Lower leg skin (tissue), 4 donors: ENCODE data around the gene GAGE12J. TPM values are rescaled to one million over a fixed set of nuclear protein-coding genes. Genes with fewer than 3 reads are reported as not detected.
"Not testable (repeated sequence)": the region's sequence is repeated elsewhere in the genome, so short reads cannot be mapped to it uniquely, and the experiment has no call there.

Experiments
- DNase-seq, 2 donors: peaks; one replicate each; pipeline ENCODE4 v3.0.0-alpha.2; 2019; ENCODE audit warnings: low spot score in 2 of 2
- H3K4me3 ChIP-seq: fragments of 200-600 bp; sonication (generic); 2 replicates; pipeline ENCODE4 v1.5.1; 2017; ENCODE audit warnings: mild to moderate bottlenecking, low read depth; ENCODE audit not compliant: poor library complexity, severe bottlenecking
- POLR2A ChIP-seq, 2 donors: fragments of 450-650 bp; IDR thresholded peaks; one replicate each; pipeline ENCODE4 v1.6.1; 2016 to 2017; ENCODE audit warnings: antibody characterized with exemption in 2 of 2, mild to moderate bottlenecking in 1 of 2, moderate library complexity in 1 of 2
- WGBS, 2 donors: methylation state at CpG; one replicate each; pipeline ENCODE4 v1.1.5; 2018; 5-methylcytosine and 5-hydroxymethylcytosine counted together
- intact Hi-C: fragments of 100-400 bp; cut with DNase I; formaldehyde crosslinking; loops from one replicate; pipeline ENCODE4 v1.15.0; 2023; ENCODE audit warnings: low total_unique reads
- total RNA-seq, 4 donors: library from RNA; depleted of rRNA; stranded (reverse); fragments of >200 nt; gene quantifications; one replicate each; pipeline ENCODE4 v1.1.0, GENCODE V29; 2016
- TF ChIP-seq, protein P1 (sequence below), 3 donors: fragments of 450-650 bp; IDR thresholded peaks; one replicate each; pipeline ENCODE4 v1.5.1; 2016; ENCODE audit warnings: antibody characterized with exemption in 3 of 3, mild to moderate bottlenecking in 3 of 3, moderate library complexity in 2 of 3

The GAGE12J gene
- total RNA-seq, 4 donors from 2014 or later, result not detected

DNA sequence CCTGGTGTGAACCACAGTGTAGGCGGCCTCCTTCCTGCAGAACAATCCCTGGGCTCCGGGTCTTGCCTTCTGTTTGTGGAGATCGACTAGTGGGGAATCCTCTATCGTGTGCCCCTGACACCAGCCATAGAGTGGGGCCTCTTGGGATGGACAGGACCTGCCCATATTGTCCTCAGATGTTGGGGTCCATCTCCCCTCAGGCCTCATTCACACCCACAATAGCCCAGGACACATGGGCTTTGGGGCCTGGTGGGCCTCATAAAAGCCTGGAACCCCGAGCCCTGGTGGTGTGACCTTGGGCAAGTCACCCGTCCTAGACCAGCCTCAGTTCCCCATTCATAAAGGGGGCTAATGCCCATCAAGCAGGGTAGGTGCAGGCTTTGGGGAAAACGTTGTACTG, 31.6 kb upstream of the GAGE12J start:
- WGBS, 2 donors, result 63 to 80% methylated on average over 1 to 4 of the region's 7 CpGs
- no peak for TF ChIP-seq POLR2A (IDR thresholded peaks at IDR 0.05)
- TF ChIP-seq, protein P1, sequence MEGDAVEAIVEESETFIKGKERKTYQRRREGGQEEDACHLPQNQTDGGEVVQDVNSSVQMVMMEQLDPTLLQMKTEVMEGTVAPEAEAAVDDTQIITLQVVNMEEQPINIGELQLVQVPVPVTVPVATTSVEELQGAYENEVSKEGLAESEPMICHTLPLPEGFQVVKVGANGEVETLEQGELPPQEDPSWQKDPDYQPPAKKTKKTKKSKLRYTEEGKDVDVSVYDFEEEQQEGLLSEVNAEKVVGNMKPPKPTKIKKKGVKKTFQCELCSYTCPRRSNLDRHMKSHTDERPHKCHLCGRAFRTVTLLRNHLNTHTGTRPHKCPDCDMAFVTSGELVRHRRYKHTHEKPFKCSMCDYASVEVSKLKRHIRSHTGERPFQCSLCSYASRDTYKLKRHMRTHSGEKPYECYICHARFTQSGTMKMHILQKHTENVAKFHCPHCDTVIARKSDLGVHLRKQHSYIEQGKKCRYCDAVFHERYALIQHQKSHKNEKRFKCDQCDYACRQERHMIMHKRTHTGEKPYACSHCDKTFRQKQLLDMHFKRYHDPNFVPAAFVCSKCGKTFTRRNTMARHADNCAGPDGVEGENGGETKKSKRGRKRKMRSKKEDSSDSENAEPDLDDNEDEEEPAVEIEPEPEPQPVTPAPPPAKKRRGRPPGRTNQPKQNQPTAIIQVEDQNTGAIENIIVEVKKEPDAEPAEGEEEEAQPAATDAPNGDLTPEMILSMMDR (IDR thresholded peaks at IDR 0.05), result no peak
- H3K4me3 ChIP-seq, result no peak overlapping the region
- intact Hi-C loops, result no loop called here
- peak in 1 of 2 donors; percentile 77 for DNase-seq

DNA sequence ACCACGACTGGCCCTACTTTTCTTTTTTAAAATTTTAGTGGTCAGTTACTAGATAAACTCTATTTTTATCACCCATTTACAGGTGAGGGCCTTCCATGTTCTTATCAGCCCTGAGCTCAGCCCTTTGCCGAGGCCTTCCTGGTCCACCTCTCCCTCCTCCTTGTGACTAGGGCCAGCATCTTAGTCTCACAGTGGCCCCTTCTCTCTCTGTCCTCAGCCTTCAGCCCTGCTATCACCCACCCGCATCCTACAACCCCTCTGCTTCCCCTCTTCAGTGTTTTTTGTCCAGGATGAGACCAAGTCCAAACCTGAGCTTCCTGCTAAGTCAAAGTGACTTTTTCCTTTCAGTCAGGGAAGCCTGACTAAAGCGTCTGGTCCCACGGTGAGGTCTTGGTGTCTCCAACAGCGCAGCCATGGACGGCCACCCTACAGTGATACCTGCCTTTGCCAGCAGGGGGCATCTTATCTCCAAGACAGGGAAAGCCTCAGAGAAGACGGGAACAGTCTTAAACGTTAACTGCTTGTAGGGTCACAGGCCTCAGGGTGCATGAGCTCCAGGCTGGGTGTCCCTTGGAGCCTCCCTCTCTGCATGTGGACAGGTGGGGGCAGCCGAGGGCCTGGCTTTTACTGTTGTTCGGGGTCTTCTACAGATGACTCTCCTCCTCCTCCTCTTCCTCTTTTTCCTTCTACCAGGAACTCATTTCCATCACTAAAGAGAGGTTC, 30.1 kb upstream of the GAGE12J start:
- H3K4me3 ChIP-seq, result no peak overlapping the region
- intact Hi-C loops, result no loop called here
- WGBS, 2 donors, result 22 to 40% methylated on average over 9 to 11 of the region's 11 CpGs
- peak in 1 of 2 donors; percentile 84 for DNase-seq
- no peak for TF ChIP-seq POLR2A (IDR thresholded peaks at IDR 0.05)
- TF ChIP-seq, protein P1 (IDR thresholded peaks at IDR 0.05), result no peak

DNA sequence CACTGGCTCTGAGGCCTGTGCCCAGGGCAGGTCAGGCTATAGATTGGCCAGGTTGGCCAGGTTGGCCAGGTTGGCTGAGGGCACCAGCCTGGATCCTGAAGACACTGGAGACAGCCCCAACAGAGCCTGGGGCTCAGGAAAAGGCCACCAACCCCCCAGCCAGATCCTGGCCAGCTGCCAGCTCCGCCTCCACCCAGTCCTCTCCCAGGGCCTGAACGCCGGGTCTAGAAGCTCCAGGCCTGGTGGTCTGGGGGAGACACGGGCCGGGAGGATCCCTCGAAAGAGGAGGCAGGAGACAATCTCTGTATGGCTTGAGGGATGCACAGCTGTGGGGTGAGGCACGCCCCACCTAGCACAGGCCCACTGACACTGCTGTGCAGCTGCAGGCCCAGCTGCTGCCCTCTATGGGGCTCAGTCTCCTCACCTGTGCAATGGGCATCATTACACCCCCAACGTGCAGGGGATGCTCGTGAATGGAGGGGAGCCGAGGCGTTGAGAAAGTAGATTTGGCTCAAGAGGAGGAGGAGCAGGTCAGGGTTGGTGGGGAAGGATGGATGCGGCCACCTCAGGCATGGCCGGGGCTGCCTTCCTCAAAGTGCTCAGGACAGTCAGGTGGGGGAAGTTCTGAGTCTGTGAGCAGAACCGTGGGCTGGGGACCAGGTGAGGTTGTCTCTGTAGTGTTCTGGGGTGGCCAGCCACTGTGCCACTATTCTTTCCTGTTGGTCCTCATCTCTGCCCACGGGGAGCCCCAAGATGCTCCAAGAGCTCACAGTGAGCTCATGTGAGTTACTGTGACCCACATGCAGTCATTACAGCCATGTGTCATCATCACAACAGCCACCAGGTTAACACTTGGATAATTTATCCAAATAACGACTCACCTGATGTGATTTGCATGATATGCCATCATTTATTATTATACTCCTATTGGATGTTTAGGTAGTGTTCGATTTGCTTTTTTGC, 29.2 kb upstream of the GAGE12J start:
- no peak overlapping the region for H3K4me3 ChIP-seq
- intact Hi-C loops, result no loop called here
- DNase-seq, result peak in 1 of 2 donors; percentile 77
- TF ChIP-seq, protein P1 (IDR thresholded peaks at IDR 0.05), result no peak
- TF ChIP-seq POLR2A (IDR thresholded peaks at IDR 0.05), result no peak
- WGBS, 2 donors, result 66 to 75% methylated on average over 3 to 17 of the region's 17 CpGs

DNA sequence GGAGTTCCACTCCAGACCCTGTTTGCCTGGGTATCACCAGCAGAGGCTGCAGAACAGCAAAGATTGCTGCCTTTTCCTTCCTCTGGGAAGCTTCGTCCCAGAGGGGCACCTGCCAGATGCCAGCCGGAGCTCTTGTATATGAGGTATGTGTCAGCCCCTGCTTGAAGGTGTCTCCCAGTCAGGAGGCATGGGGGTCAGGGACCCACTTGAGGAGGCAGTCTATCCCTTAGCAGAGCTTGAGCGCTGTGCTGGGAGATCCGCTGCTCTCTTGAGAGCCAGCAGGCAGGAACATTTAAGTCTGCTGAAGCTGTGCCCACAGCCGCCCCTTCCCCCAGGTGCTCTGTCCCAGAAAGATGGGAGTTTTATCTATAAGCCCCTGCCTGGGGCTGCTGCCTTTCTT, 22.5 kb upstream of the GAGE12J start:
- WGBS, 2 donors, result 93% methylated on average over 5 of the region's 5 CpGs; no CpG with 5 or more reads in 1 of the 2 donors
- DNase-seq, result peak in 1 of 2 donors; percentile 57
- H3K4me3 ChIP-seq, intact Hi-C loops: not testable (repeated sequence)

DNA sequence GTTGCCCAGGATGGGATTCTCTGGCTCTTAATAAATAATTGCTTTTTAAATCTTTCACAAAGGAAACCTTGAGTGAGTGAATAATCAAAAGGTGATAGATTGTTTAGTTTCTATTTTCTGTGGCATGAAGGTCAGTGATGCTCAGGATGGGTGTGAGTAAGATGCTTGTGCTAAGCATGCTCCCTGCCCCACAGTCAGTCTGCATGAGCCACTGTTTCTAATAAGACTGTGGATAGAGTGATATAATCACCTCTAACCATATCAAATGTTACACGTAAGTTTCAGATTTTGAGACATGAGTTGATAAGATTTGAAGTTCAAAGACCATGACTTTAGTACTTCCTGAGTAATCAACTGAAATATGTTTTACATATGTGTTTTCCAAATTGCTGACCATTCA, 21.1 kb upstream of the GAGE12J start:
- 82% methylated on average over 1 of the region's 1 CpG for WGBS, 2 donors
- H3K4me3 ChIP-seq, result no peak overlapping the region
- DNase-seq, result no peak
- intact Hi-C loops, result no loop called here
- no peak for TF ChIP-seq POLR2A (IDR thresholded peaks at IDR 0.05)
- TF ChIP-seq, protein P1 (IDR thresholded peaks at IDR 0.05), result no peak

DNA sequence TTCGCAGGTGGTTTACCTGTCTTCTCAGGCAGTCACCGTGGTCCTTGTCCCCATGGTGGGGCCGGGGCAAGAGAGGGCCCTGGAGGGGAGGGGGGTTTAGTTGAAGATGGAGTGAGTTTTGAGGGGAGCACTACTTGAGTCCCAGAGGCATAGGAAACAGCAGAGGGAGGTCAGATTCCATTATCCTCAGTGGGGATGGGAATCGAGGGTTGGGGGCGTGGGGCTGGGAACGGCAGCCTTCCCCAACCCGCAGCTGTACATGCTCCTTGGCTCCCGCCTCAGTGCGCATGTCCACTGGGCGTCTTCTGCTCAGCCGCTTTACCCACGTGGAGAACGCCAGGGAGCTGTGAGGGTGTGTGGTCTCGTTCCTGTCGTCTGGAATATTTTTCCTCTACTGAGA, 18.5 kb upstream of the GAGE12J start, which contains the start of gene GAGE10:
GAGE10 (plus strand) TSS at position 301 of the 400 bp plus-strand sequence. CDS start 1,214 bp downstream, outside the sequence.
- TF ChIP-seq, protein P1 (IDR thresholded peaks at IDR 0.05), result no peak
- no peak for DNase-seq
- WGBS, 2 donors, result 72 to 84% methylated on average over 6 to 15 of the region's 15 CpGs
- H3K4me3 ChIP-seq, result no peak within 1 kb of the TSS
- intact Hi-C loops, result no loop called here

DNA sequence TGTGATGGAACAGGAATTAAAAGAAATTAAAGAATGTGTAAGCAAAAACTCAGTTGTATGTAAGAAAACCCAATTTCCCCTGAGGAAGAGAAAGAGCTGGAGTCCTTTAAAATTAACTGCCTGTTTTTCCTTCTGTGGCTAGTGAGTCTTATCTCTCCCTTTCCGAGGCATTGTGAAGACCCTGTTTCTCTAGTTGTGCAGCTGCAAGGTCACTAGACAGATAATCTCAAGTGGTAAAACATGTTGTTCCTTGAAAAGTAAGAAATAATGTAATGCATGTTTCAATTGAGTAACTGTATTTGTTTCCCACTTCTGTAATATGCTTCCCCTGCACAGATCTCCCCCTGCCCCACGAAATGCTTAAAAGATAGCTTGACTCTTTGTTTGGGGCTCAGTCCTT, 14.1 kb upstream of the GAGE12J start:
- H3K4me3 ChIP-seq, intact Hi-C loops, DNase-seq: not testable (repeated sequence)
- WGBS, 2 donors, result 53 to 82% methylated on average over 2 of the region's 2 CpGs
